DMS53 treated with DMSO at 0.1 percent for 48 hours (cell line): Measurements from ENCODE around the gene ACSF3.

ENCODE experiments used
- DNase-seq: peaks from one replicate; lab custom pipeline; 2025; ENCODE audit not compliant: unreplicated experiment; lab: John Stamatoyannopoulos, UW

ACSF3 gene

DNA sequence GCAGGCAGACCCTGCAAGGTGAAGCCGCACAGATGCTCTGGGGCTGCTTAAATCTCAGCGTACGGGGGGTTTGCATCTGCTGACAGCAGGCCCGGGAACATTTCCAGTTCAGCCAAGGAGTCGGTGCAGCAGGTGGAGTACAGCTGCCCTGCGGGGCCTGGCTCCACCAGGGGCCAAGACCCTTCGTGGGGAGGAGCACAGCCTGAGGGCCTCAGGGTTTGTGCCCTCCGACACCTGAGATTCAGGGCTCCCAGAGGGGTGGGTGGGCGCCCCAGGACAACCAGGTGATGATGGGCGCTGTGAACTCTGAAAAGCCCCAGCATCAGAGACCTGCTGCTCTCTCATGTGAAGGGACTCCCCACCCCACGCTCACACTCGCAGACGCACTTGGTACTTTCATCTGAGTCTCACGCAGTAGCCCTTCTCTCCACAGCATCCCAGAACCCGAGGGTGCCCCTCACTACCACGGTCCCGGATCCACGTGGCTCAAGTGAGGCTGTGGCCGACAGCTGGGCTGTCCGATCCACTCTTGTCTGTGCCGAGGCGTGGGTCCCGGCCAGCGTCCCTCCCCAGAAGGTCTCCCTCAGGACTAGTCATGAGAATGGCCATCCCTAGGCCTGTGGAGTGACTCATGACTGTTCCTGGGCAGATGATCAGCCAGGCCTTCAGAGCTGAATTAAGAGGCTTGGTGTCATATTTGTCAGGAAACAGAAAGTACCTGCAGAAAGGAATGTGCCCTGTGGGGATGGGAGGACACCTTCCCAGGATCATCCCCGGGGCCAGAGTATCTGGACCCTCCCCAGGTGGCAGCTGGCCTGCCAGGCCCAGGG lies 29.6 kb downstream of the ACSF3 start:
- DNase-seq = no peak

DNA sequence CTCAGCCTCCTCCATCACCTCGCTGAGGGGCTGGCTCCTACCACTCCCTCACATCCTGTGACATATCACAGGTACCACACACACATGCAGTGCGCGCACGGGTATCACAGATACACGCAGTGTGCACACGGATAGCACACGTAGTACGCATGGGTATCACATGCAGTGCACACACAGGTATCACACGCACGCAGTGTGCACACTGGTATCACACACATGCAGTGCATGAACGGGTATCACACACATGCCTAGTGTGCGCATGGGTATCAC lies 30.1 kb downstream of the ACSF3 start:
- no peak for DNase-seq

DNA sequence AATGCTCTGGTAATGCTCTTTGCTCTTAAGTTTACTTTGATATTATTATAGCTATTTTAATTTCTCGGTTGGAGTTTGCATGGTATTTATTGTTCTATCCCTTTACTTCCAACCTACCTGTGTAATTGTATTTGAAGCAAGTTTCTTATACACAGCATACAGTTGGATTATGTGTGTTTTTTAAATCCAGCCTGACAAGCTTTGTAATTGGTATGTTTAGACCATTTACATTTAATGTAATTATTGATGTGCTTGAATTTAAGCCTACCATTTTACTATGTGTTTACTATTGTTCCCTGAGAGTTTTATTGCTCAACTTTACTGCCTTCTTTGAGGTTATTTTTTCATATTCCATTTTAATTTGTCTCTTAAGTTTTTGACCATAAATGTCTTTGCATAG lies 35.7 kb downstream of the ACSF3 start:
- no peak for DNase-seq

DNA sequence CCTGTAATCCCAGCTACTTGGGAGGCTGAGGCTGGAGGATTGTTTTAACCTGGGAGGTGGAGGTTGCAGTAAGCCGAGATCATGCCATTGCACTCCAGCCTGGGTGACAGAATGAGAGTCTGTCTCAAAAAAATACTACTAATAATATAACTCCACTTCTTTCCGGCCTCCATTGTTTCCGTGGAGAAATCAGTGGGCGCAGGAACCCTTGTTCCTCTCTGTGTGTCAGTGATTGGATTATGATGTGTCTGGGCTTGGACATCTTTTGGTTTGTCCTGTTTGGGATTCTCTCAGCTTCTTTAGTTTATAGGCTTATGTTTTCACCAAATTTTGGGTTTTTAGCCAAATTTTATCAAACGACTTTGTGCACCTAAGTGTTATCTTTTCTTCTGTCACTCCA lies 36.8 kb downstream of the ACSF3 start:
- no peak for DNase-seq

DNA sequence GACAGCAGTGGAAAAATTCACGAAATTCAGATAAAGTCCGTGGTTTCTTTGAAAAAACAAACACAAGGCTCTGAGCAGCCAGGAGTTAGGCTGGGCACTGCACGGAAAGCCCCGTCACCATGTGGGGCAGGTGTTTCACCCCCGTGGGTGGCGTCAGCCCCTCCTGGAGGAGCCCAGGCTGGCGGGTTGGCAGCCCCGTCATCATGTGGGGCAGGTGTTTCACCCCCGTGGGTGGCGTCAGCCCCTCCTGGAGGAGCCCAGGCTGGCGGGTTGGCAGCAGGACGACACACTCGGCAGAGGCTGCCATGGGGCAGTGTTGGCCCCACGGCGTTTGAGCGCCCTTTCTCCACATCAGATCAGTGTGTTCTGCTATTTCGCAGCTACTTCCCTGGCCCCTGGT lies 38.1 kb downstream of the ACSF3 start:
- DNase-seq = no peak

DNA sequence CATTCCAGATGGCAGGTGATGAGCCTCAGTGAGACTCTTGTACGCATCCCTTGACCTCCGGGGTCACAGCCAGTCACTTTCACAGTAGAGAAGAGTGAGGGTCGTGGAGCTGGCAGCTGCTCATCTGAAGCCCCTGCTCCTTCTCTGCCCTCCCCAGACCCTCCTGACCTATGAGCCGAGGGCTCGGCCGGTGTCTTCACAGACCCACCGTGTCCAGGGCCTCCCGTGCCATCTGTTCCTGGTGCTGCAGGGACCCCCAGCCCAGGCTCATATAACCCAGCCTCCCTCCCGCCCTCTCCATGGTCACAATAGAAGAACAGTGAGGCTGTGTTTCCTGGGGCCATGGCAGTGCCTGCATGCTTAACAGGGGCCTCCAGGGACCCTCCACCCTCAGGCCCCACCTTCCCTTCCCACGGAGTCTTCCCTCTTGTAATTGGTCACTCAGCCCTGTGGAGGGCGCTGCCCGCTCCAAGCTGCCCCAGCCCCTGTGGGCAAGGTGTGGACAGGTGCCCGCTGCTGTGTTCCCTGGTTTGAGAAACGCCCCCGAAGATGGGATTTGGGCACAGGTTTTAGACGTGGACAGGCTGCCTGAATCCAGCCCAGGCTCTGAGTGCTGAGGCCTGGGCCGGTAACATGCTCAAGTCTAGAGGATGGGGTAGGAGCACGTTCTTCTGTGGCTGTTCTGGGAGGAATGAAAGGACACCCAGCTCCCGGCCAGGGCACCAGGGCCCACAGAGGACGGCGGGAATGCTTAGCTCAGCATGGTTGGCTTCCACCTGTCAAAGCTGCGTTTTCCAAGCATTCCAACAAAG lies 38.7 kb downstream of the ACSF3 start:
- no peak for DNase-seq

DNA sequence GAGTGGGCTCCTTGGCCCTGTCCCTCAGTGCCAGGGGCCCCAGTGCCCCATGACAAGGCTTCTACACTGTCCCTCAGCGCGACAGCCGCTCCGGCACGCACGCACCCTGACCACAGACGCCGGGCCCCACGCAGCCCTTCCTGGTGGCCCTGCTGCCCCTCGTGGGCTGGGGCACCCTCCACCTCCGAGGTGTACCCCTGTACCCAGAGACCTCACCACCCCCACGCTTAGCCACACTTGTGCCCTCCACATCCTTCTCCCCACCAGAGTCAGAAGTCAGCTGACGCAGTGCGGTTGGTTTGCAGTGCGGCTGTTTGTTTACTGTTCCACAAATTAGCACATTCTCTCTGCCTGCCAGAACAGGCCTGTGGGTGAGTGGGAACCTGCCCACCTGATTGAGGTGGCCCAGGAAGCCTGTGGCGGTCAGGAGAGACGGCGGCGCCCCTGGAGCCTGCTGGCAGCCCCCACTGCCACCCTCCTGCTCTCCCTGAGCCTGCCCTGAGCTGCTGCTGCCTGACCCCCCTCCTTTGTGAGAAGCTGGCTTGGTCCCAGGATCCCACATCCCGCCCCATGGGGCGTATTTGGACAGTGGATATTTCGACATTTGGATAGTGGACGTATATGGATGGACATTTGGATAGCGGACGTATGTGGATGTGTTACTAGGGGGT lies 39.9 kb downstream of the ACSF3 start:
- no peak for DNase-seq

DNA sequence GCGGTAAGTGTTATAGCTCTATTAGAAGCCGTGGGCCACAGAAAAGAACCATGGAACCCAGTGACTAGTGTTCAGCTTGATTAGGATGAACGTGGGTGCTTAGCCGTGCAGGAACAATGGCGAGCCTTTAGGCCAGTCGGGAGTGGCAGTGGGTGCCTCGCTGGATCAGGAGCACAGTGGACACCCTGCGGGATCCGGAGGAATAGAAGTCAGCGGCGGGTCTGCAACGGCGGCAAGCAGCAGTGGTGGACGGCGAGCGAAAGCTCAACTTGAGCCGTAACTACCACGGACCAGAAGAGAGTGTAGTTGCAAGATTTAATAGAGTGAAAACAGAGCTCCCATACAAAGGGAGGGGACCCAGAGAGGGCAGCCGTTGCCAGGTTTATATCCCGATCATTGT lies 40.6 kb downstream of the ACSF3 start:
- DNase-seq = no peak

DNA sequence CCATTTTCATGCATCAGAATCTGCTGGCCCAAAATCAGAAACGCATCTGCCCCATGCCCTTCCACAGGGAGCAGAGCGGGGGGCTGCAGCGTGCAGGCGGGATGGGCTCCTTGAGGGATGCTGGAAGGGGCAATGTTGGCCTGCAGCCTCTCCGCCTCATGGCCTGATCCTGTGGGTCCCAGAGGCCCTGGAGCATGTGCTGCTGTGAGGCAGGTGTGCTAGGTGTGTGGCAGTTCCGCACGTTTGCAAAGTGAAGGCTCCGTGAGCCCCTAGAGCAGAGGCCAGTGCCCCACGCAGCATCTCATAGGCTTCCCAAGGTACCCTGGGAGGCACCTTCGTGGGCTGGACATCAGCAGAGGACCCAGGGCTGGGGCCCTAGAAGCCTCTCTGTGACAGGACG lies 41.5 kb downstream of the ACSF3 start:
- DNase-seq = no peak

DNA sequence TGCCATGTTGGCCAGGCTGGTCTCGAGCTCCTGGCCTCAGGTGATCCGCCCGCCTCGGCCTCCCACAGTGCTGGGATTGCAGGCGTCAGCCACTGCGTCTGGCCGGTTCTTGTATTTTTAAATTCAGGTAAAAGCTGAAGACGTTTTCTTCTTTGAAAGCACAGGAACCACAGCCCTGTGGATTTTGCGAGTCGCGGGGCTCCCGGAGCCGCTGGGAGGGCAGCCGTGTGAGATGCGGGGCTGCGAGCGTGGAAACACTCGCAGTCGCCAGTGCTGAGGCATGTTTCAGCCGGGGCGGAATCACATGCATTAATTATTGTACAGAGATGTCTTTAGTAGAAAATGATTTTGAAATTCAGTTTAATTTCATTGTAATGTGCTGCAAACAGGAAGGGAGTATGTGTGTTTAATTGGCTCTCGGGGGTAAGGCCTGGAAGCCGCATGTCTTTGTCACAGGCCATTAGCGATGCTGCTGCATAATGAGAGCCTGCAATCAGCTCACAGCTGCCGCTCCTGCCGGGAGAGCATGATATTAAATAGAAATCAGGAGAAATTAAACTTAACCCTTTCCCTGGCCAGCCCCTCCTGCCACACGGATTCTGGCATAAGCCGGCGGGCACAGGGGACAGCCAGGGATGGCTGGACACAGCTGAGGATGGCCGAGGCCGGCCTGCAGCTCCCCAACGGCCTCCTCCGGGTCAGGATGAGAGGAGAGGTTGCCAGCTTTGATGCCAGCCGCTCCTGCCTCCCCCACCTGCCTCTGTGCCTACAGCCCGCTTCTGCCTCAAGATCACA lies 42.5 kb downstream of the ACSF3 start:
- DNase-seq = no peak

DNA sequence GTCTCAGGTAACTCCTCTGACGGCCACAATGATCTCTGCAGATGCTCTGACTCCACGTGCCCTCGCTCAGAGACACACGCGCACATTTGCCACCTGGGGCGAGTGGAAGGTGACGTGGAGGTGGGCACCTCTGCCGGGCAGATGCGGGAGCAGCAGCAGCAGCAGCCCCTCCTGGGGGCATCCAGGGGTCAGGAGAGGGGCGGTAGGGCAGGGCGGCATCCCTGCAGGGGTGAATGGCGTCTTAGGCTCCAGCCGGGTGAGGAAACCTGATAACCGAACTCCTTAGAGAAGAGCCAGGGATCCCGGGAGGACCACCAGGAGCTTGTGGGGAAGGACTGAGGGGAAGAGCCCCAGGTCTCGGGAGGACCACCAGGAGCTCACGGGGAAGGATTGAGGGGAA lies 43.3 kb downstream of the ACSF3 start:
- DNase-seq = no peak

DNA sequence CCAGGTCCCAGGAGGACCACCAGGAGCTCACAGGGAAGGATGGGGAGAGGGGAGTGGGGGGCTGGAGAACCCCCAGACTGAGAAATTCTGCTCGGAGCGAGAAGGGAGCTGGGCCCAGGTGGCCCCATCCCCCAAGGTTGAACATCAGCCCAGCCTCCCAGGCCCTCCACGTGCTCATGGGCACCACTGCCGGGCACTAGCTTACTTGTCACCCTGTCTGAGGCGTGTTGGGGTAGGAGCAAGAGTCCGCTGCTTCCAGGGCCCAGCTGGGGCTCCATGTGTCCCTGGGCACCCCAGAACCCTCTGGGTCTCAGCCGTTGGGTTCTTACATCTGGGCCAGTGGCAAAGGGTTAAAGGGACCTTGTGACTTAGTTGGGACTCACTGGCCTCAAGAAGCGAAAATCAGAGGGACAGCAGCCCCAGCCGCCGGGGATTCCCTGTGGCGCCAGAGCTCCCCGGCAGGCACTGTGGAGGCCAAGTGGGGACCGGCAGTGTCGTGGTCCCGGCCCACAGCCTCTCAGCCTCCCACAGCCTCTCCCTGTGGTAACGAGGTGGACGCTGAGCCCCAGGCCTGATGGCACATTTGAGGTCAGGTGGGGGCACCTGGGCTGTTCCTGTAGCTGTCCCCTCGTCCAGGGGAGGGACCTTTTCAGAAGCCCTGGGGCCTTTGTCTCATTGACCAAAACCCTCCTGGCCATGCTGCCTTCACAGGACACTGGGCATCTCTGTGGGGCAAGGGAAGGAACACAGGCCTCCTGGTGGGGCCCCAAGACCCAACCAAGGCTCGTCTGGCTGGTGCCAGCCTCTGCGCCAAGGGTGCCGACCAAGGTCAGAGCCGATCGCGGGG lies 44.2 kb downstream of the ACSF3 start:
- no peak for DNase-seq

DNA sequence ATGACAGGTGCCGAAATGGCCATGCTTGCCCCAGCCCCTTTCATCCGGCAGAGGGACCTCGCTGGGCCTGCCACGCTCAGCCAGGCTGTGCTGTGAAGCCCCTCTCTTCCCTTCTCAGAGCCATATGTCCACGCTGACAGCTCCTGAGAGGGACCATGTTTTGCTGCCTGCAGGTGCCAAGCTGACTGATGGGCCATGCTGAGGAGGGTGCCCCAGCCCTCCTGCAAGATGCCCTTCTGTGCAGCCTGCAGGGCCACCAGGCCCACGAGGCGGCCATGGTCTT lies 44.8 kb downstream of the ACSF3 start:
- DNase-seq = no peak

DNA sequence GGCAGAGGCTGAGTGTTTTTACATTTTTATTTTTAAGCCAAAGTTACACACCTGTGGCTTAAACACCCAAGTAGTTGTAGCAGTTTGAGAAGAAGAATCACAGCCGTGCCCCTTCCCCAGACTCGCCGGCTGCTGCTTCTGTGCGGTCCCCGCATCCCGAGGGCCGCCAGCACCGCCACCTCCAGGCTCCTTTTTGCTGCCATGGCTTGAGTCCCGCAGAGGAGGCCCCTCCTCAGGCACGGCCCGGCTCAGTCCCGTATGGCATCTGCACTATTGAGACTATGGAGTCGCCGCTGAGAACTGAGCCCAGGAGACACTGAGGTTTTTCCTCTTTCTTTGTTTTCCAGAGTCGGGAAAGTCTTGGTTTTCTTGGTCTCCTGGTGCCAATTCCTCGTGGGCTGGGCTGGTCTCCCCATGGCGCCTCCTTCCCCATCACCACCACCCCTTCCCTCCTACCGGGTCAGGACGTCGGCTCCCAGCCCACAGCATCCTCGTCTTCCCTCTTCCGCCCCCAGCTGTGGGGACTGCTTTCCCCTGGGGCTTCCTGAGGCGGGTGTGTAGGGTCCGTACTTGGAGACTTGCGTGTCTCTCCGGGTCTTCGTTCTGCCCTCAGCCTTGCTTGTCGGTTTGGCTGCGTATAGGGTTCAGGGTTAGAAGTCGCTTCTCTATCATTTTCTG lies 45.3 kb downstream of the ACSF3 start:
- DNase-seq = no peak

DNA sequence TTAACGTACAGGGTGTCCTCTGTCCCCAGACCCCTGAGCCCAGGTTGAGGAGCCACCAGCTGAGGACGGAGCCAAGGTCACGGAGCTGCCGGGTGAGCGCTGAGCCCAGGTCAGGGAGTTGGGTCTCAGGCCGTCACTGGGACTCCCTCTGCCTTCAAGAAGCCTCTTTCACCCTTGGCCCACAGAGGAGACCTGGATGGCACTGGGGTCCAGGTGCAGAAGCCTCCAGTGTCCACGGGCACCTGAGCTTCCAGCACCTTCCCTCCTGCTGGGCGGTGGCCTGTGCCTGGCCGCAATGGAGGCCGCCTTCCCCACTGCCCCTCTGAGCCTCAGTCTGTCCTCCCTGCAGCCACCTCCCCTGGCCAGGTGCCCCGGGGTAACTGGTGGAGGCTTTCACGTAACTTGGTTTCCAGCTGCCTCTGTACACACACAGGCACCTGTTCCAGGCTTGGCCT lies 46.3 kb downstream of the ACSF3 start:
- DNase-seq = no peak

DNA sequence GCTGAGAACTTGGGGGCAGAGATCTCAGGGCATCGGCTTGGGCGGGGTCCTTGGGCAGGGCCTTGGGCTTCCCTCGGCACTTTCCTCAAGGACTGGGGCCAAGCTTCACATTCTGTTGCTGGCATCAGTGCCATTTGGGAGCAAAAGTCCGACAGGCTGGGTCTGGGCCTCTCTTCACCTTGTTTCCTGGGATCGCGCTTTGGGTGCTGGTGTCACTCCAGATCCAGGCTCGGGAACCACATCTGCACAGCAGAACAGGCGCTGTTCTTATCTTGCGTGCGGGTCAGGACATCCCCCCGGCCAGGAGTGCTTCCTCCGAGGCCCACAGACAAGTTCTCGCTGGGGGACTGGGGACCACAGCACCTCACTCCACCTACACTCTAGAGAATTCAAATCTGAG lies 46.7 kb downstream of the ACSF3 start:
- no peak for DNase-seq

DNA sequence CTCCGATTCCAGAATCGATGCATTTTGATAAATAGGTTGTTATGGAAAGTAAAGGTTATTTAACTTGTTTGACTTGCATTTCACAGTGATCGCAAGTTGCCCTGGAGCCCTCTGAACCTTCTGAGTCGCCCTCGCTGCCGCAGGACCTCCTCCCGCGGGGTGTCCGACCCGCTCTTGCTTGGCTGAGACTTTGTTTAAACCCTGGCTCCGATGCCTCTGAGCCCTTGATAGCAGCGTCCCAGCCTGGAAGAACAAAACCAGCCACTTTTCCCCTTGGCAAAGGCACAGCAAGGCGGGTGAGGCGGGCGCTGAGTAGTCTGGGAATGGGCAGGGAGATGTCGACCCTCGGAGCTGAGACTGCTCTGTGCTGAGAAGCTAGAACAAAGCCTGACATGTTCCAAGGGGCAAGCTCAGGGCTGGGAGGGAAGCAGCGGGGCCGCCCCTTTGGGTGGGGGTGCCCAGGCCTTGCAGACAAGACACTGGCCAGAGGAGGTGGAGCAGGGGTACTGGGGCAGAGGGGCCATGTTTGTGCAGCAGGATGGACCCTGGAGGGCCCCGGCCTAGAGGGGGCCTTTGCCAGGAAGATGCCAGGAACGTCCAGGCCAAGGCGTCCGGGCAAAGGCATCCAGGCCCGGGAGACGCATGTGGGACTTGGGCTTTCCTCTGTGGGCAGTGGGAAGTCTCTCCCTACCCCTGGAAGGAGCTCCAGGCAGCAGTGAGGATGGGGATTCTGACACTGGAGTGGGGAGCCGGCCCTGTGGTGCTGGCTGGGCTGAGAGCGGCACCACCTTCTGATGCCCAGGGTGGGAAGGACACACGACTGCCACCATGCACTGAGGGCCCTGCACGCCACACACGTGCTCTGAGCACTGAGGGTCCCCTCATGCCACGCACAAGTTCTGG lies 47.6 kb downstream of the ACSF3 start:
- no peak for DNase-seq

DNA sequence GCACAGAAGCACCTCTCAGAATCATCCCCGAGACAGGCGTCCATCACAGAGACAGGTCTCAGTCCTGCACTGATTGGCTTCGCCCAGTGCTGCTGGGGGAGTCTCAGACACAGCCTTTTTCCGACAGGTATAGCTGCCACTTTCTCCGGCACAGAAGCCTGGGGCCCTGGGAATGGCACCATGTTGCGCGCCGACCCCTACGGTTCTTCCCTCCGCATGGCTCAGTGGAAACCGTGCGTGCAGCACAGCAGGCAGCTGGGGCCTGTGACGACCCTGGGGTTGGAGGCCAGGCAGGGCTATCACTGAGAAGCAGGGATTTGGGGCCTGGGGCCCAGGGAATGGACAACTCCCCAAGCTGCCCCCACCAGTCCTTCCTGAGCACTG lies 48.2 kb downstream of the ACSF3 start:
- DNase-seq = no peak
